Loucy (cell line): ENCODE data around the gene UFC1.

Experiments
- H2AFZ ChIP-seq: fragments of 200-600 bp; sonication (generic); 2 replicates; pipeline ENCODE4 v1.6.0; 2016; ENCODE audit warnings: antibody characterized with exemption, mild to moderate bottlenecking, low read length, moderate library complexity
- H3F3A ChIP-seq: fragments of 200-600 bp; 2 replicates; pipeline ENCODE4 v1.6.0; 2016; ENCODE audit warnings: antibody characterized with exemption, low read depth, mild to moderate bottlenecking
- H3K27me3 ChIP-seq: fragments of 200-600 bp; sonication (generic); 2 replicates; pipeline ENCODE4 v1.6.1; 2014; ENCODE audit warnings: low read length, mild to moderate bottlenecking; ENCODE audit not compliant: insufficient read depth, poor library complexity, severe bottlenecking
- H3K36me3 ChIP-seq: fragments of 200-600 bp; sonication (generic); 2 replicates; pipeline ENCODE4 v1.6.1; 2016; ENCODE audit warnings: low read length; ENCODE audit not compliant: insufficient read depth
- H3K4me1 ChIP-seq: fragments of 200-600 bp; sonication (generic); 2 replicates; pipeline ENCODE4 v1.5.1; 2014; ENCODE audit warnings: low read length, mild to moderate bottlenecking; ENCODE audit not compliant: insufficient read depth, poor library complexity, severe bottlenecking
- H3K4me2 ChIP-seq: fragments of 200-600 bp; sonication (generic); 2 replicates; pipeline ENCODE4 v1.6.0; 2014; ENCODE audit warnings: antibody characterized with exemption, low read length, low read depth, mild to moderate bottlenecking; ENCODE audit not compliant: poor library complexity, severe bottlenecking
- H3K4me3 ChIP-seq: fragments of 200-600 bp; sonication (generic); 2 replicates; pipeline ENCODE4 v1.5.1; 2014; ENCODE audit warnings: low read length, mild to moderate bottlenecking, mixed read lengths; ENCODE audit not compliant: poor library complexity, severe bottlenecking
- H3K79me2 ChIP-seq: fragments of 200-600 bp; sonication (generic); 2 replicates; pipeline ENCODE4 v1.6.1; 2014; ENCODE audit warnings: low read length; ENCODE audit not compliant: insufficient read depth
- H3K9ac ChIP-seq: fragments of 200-600 bp; sonication (generic); 2 replicates; pipeline ENCODE4 v1.6.0; 2014; ENCODE audit warnings: mild to moderate bottlenecking, low read depth, low read length, moderate library complexity; ENCODE audit not compliant: poor library complexity, severe bottlenecking
- H3K9me2 ChIP-seq: fragments of 200-600 bp; sonication (generic); replicated peaks from 2 replicates; pipeline ENCODE4 v1.6.1; 2016; ENCODE audit warnings: low read depth, low read length, mixed read lengths
- H3K9me3 ChIP-seq: fragments of 200-600 bp; sonication (generic); 2 replicates; pipeline ENCODE4 v1.6.1; 2014; ENCODE audit warnings: mild to moderate bottlenecking, antibody characterized with exemption, low read length, low read depth; ENCODE audit not compliant: insufficient read depth
- H4K20me1 ChIP-seq: fragments of 200-600 bp; sonication (generic); 2 replicates; pipeline ENCODE4 v1.6.0; 2014; ENCODE audit warnings: antibody characterized with exemption, low read length, mild to moderate bottlenecking; ENCODE audit not compliant: insufficient read depth, poor library complexity, severe bottlenecking
- EZH2phosphoT487 ChIP-seq: fragments of 200-600 bp; IDR thresholded peaks from 2 replicates; pipeline ENCODE4 v1.6.1; 2018; ENCODE audit warnings: antibody characterized with exemption, mild to moderate bottlenecking, moderate library complexity, borderline replicate concordance
- TF ChIP-seq, protein P1 (sequence below): fragments of 200-600 bp; sonication (generic); conservative IDR thresholded peaks from 2 replicates; pipeline ENCODE4 v1.5.1; 2014; ENCODE audit warnings: mild to moderate bottlenecking, antibody characterized with exemption, low read length

Gene UFC1

DNA sequence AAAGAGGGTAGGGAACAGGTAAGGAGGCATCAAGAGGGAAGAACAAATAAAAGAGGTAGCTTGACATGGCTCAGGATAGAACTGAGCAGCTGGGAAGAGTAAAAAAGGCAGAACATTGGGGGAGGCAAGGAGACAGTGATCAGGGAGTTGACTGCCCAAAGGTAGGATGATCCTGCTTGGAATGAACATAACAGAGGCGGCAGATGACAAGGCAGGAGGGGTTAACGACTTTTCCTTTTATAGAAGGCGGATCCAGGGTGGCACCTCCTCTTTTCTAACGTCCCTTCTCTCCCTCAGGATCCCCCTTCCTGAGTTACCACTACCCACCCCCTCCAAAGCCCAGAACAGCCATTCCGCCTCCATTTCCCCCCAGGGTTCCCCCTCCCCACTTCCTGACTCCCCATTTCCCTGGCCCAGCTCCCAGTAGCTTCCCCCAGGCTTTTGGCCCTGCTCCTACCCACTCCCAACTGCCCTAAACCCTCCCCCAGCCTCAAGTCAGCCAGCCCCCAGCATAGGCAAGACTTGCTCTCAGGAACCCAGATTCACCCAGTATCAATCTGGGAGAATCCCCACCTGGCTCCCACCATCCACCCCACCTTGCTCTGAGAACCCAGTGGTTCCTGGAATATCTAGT lies 45.8 kb downstream of the UFC1 start:
- Histone ChIP-seq H2AFZ (no peak overlapping the region), H3K4me2 (no peak overlapping the region), H3F3A (no peaks in the 10 kb centered on the region), H3K9me2 (no peaks in the 10 kb centered on the region), H3K4me1 (peaks cover 27% of the 10 kb centered on the region), H3K27me3 (no peaks in the 10 kb centered on the region), H3K4me3 (no peak overlapping the region), H3K79me2 (peaks cover 24% of the 10 kb centered on the region), H3K9ac (no peak overlapping the region), H3K36me3 (no peaks in the 10 kb centered on the region), H3K9me3 (no peaks in the 10 kb centered on the region), H4K20me1 (no peaks in the 10 kb centered on the region)
- TF ChIP-seq, protein P1, sequence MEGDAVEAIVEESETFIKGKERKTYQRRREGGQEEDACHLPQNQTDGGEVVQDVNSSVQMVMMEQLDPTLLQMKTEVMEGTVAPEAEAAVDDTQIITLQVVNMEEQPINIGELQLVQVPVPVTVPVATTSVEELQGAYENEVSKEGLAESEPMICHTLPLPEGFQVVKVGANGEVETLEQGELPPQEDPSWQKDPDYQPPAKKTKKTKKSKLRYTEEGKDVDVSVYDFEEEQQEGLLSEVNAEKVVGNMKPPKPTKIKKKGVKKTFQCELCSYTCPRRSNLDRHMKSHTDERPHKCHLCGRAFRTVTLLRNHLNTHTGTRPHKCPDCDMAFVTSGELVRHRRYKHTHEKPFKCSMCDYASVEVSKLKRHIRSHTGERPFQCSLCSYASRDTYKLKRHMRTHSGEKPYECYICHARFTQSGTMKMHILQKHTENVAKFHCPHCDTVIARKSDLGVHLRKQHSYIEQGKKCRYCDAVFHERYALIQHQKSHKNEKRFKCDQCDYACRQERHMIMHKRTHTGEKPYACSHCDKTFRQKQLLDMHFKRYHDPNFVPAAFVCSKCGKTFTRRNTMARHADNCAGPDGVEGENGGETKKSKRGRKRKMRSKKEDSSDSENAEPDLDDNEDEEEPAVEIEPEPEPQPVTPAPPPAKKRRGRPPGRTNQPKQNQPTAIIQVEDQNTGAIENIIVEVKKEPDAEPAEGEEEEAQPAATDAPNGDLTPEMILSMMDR = no peak
- no peak for TF ChIP-seq EZH2phosphoT487

DNA sequence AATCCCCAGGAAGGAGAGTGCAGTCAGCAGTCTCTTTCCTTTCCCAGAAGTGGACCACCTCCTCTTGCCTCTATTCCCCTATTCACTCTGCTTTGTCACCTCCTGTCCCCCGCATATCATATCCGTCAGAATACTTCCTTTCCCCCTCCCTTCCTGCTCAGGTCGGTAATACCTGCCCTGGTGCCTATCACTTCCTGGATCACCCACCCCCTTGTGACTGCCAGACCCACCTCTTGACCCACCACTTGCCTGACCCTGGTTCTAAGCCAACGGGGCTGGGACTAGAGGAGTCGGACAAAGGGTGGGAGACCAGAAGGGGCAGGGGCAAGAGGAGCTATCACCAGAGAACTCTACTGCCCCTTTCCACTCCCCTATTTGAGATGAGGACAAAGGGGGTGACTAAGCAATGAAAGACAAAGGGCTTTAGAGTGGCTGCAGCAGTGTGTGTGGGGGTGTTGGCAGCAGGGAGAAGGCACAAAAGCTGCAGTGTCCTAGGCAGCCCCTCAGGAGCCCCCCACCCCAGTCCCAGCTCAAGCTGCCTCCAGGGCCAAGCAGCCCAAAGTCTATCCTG lies 46.7 kb downstream of the UFC1 start:
- TF ChIP-seq EZH2phosphoT487 = no peak
- TF ChIP-seq, protein P1 = no peak
- Histone ChIP-seq H3K9me3 (no peaks in the 10 kb centered on the region), H3K27me3 (no peaks in the 10 kb centered on the region), H3K9me2 (no peaks in the 10 kb centered on the region), H2AFZ (peak overlapping the region; percentile 68), H4K20me1 (no peaks in the 10 kb centered on the region), H3K4me3 (no peak overlapping the region), H3K4me1 (peaks cover 31% of the 10 kb centered on the region), H3K9ac (no peak overlapping the region), H3K79me2 (peaks cover 27% of the 10 kb centered on the region), H3K36me3 (no peaks in the 10 kb centered on the region), H3F3A (no peaks in the 10 kb centered on the region), H3K4me2 (no peak overlapping the region)

DNA sequence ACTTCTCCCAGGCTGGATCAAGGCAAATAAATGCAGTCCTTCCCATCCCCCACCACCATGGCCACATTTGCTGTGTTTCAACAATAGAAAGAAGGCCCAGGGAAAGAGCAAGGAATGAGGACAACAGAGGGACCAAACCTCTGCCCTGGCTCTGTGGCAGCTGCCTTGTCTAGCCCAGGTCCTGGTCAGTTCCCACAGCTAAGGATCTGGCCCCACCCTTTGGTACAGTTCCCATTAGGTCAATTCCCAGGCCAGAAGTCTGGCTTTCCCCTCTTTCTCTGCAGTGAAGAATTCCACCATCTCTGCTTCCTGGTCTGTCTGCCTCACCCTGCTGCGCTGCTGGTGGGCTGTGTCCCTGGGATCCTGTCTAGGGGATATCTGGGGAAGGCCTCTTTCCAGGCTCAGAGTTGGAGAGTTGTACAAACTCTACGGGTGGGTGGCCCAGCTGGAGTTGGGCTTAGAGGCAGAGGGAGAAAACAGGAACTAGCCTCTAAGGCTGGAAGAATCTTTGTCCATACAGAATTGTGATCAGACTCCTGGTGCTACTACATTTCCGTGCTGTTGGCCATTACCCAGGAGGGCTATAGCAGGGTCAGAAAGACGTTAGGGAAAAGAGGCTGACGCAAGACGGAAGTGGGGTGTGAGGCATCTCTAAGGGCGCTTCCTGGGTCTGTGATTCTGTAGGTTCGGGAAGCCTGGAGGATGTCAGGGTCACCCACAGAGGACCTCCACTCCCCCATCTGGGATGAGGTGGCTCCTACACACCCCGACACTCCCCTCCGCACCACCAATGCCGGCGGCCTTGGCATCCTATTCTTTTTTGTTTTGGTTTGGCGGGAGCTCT lies 47.4 kb downstream of the UFC1 start:
- Histone ChIP-seq H3K79me2 (peaks cover 29% of the 10 kb centered on the region), H3K4me3 (peak overlapping the region; percentile 36), H3K9ac (peak overlapping the region; percentile 42), H3K4me2 (peak overlapping the region; percentile 45), H3K4me1 (peaks cover 31% of the 10 kb centered on the region), H3K9me2 (no peaks in the 10 kb centered on the region), H3K36me3 (no peaks in the 10 kb centered on the region), H3K27me3 (no peaks in the 10 kb centered on the region), H4K20me1 (no peaks in the 10 kb centered on the region), H3F3A (no peaks in the 10 kb centered on the region), H3K9me3 (no peaks in the 10 kb centered on the region), H2AFZ (peak overlapping the region; percentile 95)
- no peak for TF ChIP-seq EZH2phosphoT487
- TF ChIP-seq, protein P1 = no peak
